ENCODE data around the gene RBM15.

DNA sequence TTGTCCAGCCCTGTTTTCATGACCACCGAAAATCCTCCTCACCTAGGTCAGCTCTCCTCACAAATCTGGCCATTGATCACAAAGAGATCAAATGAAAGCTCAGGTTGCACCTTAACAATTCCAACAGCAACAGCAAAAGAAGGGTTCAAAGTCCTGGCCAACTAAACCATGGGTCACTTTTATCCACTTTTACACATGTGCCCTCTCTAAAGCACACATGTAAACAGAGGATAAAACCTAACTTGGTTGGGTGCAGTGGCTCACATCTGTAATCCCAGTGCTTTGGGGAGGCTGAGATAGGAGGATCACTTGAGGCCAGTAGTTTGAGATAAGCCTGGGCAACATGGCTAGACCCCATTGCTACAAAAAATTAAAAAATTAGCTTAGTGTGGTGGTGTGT lies 3.9 kb upstream of the RBM15 start:
- TF ChIP-seq CTCF (conservative IDR thresholded peaks at IDR 0.05; ENCODE audit: low read depth in 2 of 2) (no peak), POLR2AphosphoS5 (IDR thresholded peaks at IDR 0.05; ENCODE audit: low read depth) (no peak), JUNB (IDR thresholded peaks at IDR 0.05; ENCODE audit: unreplicated experiment) (no peak), EZH2 (IDR thresholded peaks at IDR 0.05; ENCODE audit: low read depth, unreplicated experiment) (no peak), CREB1 (CRISPR knock-in tag; IDR thresholded peaks at IDR 0.05; ENCODE audit: low read depth) (no peak), EZH2phosphoT487 (IDR thresholded peaks at IDR 0.05; ENCODE audit: unreplicated experiment) (no peak), NANOG (IDR thresholded peaks at IDR 0.05; ENCODE audit: borderline replicate concordance) (no peak), STAT1 (IDR thresholded peaks at IDR 0.05; ENCODE audit: unreplicated experiment) (no peak), ZNF114 (CRISPR knock-in tag; IDR thresholded peaks at IDR 0.05) (no peak), ZNF331 (CRISPR knock-in tag; IDR thresholded peaks at IDR 0.05; ENCODE audit: low read depth) (no peak), ZNF462 (CRISPR knock-in tag; IDR thresholded peaks at IDR 0.05) (no peak)
- TF ChIP-seq, protein P1, sequence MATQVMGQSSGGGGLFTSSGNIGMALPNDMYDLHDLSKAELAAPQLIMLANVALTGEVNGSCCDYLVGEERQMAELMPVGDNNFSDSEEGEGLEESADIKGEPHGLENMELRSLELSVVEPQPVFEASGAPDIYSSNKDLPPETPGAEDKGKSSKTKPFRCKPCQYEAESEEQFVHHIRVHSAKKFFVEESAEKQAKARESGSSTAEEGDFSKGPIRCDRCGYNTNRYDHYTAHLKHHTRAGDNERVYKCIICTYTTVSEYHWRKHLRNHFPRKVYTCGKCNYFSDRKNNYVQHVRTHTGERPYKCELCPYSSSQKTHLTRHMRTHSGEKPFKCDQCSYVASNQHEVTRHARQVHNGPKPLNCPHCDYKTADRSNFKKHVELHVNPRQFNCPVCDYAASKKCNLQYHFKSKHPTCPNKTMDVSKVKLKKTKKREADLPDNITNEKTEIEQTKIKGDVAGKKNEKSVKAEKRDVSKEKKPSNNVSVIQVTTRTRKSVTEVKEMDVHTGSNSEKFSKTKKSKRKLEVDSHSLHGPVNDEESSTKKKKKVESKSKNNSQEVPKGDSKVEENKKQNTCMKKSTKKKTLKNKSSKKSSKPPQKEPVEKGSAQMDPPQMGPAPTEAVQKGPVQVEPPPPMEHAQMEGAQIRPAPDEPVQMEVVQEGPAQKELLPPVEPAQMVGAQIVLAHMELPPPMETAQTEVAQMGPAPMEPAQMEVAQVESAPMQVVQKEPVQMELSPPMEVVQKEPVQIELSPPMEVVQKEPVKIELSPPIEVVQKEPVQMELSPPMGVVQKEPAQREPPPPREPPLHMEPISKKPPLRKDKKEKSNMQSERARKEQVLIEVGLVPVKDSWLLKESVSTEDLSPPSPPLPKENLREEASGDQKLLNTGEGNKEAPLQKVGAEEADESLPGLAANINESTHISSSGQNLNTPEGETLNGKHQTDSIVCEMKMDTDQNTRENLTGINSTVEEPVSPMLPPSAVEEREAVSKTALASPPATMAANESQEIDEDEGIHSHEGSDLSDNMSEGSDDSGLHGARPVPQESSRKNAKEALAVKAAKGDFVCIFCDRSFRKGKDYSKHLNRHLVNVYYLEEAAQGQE (IDR thresholded peaks at IDR 0.05; ENCODE audit: unreplicated experiment): no peak
- TF ChIP-seq, protein P2, sequence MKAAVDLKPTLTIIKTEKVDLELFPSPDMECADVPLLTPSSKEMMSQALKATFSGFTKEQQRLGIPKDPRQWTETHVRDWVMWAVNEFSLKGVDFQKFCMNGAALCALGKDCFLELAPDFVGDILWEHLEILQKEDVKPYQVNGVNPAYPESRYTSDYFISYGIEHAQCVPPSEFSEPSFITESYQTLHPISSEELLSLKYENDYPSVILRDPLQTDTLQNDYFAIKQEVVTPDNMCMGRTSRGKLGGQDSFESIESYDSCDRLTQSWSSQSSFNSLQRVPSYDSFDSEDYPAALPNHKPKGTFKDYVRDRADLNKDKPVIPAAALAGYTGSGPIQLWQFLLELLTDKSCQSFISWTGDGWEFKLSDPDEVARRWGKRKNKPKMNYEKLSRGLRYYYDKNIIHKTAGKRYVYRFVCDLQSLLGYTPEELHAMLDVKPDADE (IDR thresholded peaks at IDR 0.05): no peak
